Measurements from ENCODE around the gene NPL. TPM values are rescaled to one million over a fixed set of nuclear protein-coding genes. Genes with fewer than 3 reads are reported as not detected.

Gene NPL, protein sequence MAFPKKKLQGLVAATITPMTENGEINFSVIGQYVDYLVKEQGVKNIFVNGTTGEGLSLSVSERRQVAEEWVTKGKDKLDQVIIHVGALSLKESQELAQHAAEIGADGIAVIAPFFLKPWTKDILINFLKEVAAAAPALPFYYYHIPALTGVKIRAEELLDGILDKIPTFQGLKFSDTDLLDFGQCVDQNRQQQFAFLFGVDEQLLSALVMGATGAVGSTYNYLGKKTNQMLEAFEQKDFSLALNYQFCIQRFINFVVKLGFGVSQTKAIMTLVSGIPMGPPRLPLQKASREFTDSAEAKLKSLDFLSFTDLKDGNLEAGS
- 9.1 and 12.7 TPM in 2 replicates for total RNA-seq
- long read RNA-seq, partial matches to known transcripts = 1 of 42 reads
- long read RNA-seq, other reads (novel, unspliced or antisense) = 37 of 42 reads

DNA sequence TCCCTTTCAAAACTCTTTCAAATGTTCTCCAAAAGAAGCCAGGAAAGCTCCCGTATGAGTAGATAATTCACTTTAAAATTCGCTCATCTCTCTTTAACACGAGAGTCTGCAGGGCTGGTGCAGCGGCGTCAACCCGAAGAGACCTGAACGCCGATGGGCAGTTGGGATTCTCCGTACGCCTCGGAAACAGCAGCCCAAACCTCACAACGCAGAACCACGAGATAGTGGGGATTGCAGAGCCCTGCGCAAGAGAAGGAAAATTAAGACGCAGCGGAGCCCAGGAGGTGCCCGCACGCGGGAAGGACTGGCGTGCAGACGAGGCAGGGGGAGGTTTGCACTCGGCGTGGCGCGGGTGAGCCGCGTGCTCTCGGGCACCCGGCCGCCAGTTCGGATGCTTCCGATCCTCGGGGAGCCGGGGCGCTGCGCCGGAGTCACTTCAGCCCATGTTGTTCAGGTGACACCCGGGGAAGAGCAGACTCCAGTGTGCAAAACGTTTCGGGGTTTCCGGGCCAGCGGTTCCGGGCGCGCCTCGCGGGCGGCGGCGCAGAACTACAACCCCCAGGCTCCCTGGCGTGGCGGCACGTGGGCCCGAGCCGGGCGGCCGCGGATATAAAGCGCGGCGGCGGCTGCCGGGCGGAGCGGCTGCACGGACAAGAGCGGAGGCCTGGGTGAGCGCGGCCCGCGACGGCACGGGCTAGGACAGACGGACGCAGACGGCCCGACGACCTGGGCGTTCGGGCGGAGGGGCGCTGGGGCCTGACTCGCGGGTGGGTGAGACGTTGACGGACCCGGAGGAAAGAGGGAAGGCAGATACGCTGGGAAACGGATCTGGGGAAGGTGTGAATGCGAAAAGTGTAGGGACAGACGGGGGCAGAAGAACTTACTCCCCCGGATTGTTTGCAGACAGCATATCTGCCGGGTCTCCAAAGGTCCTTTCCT, at the start of gene NPL:
NPL (plus strand) TSS at position 636 of the 939 bp plus-strand sequence. CDS start 4,599 bp downstream, outside the sequence.
- peaks cover 40% of the 10 kb centered on the region for H3K4me1 Mint-ChIP-seq
- H3K9me3 Mint-ChIP-seq = no peaks in the 10 kb centered on the region
- peak within 1 kb of the TSS; percentile 90 for H3K4me3 Mint-ChIP-seq
- peak within 1 kb of the TSS; percentile 89 for H3K27ac Mint-ChIP-seq (ENCODE audit: unreplicated experiment)
- H3K27me3 Mint-ChIP-seq (ENCODE audit: low read depth) = peaks cover 31% of the 10 kb centered on the region
- DNase-seq (ENCODE audit: low read depth, low spot score) = peak; percentile 67
- TF ChIP-seq, protein P1, sequence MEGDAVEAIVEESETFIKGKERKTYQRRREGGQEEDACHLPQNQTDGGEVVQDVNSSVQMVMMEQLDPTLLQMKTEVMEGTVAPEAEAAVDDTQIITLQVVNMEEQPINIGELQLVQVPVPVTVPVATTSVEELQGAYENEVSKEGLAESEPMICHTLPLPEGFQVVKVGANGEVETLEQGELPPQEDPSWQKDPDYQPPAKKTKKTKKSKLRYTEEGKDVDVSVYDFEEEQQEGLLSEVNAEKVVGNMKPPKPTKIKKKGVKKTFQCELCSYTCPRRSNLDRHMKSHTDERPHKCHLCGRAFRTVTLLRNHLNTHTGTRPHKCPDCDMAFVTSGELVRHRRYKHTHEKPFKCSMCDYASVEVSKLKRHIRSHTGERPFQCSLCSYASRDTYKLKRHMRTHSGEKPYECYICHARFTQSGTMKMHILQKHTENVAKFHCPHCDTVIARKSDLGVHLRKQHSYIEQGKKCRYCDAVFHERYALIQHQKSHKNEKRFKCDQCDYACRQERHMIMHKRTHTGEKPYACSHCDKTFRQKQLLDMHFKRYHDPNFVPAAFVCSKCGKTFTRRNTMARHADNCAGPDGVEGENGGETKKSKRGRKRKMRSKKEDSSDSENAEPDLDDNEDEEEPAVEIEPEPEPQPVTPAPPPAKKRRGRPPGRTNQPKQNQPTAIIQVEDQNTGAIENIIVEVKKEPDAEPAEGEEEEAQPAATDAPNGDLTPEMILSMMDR (conservative IDR thresholded peaks at IDR 0.05) = no peak
- no peaks in the 10 kb centered on the region for H3K36me3 Mint-ChIP-seq (ENCODE audit: low read depth)

DNA sequence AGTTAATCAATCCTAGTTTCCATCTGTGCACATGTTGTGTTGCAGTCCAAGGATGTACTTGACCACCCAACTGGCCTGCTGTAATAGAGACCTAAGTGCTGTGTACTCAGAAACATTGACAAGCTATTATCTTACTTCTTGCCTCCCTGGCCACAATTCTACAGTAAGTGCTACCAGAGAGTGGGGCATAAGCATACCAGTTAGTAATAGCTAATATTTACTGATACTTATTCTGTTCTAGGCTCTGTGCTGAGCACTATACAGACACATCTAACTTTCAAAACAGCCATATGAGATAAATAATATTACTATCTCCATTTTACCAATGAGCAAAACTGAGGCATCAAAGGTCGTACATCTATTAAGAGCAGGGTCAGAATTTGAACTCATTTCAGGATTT, 49.5 kb upstream of the NPL start:
- peaks cover 13% of the 10 kb centered on the region for H3K4me1 Mint-ChIP-seq
- peaks cover 4% of the 10 kb centered on the region for H3K27me3 Mint-ChIP-seq (ENCODE audit: low read depth)
- H3K4me3 Mint-ChIP-seq = no peak overlapping the region
- TF ChIP-seq, protein P1 (conservative IDR thresholded peaks at IDR 0.05) = no peak
- peaks cover 3% of the 10 kb centered on the region for H3K36me3 Mint-ChIP-seq (ENCODE audit: low read depth)
- peak overlapping the region; percentile 96 for H3K27ac Mint-ChIP-seq (ENCODE audit: unreplicated experiment)
- no peak for DNase-seq (ENCODE audit: low read depth, low spot score)
- no peaks in the 10 kb centered on the region for H3K9me3 Mint-ChIP-seq

DNA sequence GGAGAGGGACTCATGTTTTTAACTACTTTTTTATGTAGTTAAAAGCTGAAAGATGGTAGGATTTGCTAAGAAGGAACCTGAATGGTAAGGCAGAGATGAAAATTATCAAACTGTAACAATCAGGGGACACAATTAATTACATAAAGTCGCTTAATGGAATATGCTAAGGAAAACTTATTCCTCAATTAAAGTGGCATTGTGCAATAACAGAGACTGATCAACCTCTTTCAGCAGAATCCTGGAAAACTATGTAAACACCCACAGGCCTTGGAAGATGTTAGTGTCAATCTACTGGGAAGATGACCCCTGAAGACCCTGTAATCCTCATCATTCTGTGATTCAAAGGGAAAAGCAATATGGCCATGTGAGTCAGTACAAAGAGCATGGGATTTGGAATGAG, 46.8 kb upstream of the NPL start:
- no peak overlapping the region for H3K27ac Mint-ChIP-seq (ENCODE audit: unreplicated experiment)
- H3K4me3 Mint-ChIP-seq = no peak overlapping the region
- H3K9me3 Mint-ChIP-seq = no peaks in the 10 kb centered on the region
- H3K4me1 Mint-ChIP-seq = peaks cover 13% of the 10 kb centered on the region
- TF ChIP-seq, protein P1 (conservative IDR thresholded peaks at IDR 0.05) = no peak
- peaks cover 8% of the 10 kb centered on the region for H3K27me3 Mint-ChIP-seq (ENCODE audit: low read depth)
- peaks cover 3% of the 10 kb centered on the region for H3K36me3 Mint-ChIP-seq (ENCODE audit: low read depth)
- no peak for DNase-seq (ENCODE audit: low read depth, low spot score)

DNA sequence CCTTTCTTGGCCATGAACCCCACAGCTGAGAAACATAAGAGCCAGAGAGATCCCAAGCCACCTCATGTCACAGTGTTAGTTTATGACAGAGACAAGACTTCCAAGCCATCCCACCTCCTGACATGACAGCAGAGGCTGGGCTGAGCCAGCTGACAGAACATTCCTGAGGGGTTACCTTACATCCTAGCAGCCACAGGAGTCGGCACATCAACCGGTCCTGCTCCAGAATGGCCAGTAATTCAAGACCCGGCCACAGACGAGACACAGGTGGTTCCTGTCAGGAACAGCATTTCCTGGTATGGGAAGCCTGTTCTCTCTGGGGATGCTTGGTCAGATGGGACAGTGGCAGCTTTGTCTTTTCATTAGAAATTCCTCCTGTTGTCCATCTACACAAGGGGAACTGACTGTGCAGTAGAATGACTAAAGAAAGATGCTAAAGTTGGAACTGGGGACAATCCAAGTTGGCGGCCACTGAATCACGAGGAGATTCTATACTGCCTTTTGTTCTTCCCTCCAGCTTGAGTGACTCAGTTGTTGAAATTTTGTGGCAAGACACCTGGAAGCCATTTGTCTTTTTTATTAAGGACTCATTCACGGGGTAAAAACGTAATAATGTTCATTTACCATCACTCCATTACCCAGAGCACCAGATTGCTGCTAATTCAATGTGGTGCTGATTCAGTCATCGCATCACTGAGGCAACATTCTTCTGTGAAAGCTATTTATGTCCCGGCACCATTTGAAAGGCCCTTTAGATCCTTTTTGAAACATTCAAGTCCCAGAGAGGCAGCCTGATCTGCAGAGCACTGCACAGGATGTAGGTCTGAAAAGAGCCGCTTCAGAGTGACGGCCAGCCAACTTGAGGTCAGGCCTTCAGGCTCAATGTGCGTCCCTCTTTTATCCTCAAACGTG, 37.2 kb upstream of the NPL start:
- H3K36me3 Mint-ChIP-seq (ENCODE audit: low read depth) = no peaks in the 10 kb centered on the region
- peak overlapping the region; percentile 2 for H3K27ac Mint-ChIP-seq (ENCODE audit: unreplicated experiment)
- TF ChIP-seq, protein P1 (conservative IDR thresholded peaks at IDR 0.05) = no peak
- H3K4me3 Mint-ChIP-seq = no peak overlapping the region
- H3K9me3 Mint-ChIP-seq = no peaks in the 10 kb centered on the region
- DNase-seq (ENCODE audit: low read depth, low spot score) = no peak
- H3K27me3 Mint-ChIP-seq (ENCODE audit: low read depth) = no peaks in the 10 kb centered on the region
- peaks cover 31% of the 10 kb centered on the region for H3K4me1 Mint-ChIP-seq

DNA sequence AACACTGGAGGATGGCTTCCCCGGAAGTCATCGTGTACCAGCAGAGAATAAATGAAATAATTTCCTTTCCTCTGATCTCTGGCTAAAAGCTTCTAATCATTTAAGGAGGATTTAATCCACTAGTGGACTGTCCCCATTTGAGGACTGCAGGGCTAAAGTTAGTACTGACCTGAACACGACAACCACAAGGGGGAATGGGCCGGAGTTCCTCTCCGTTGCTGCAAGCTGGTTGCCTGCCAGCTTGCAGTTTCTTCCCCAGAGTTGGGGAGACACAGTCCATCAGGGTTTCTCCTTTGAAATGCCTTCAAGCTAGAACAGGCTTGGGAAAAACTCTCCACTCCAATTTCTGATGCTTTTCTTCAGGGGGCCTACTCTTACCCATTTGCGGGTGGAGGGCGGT, 35.5 kb upstream of the NPL start:
- Mint-ChIP-seq H3K36me3 (ENCODE audit: low read depth) (no peaks in the 10 kb centered on the region), H3K4me1 (peaks cover 31% of the 10 kb centered on the region), H3K27me3 (ENCODE audit: low read depth) (no peaks in the 10 kb centered on the region), H3K27ac (ENCODE audit: unreplicated experiment) (no peak overlapping the region), H3K4me3 (no peak overlapping the region), H3K9me3 (no peaks in the 10 kb centered on the region)
- TF ChIP-seq, protein P1 (conservative IDR thresholded peaks at IDR 0.05) = no peak
- DNase-seq (ENCODE audit: low read depth, low spot score) = no peak

Data from neural crest cell (in vitro differentiated cells).